ENCODE measurements around the gene WHAMM. TPM values are rescaled to one million over a fixed set of nuclear protein-coding genes. Genes with fewer than 3 reads are reported as not detected.

WHAMM gene
- total RNA-seq, 2 experiments from 2014 or later: 86.4 to 87.7 TPM

GRCh38 chr15:82823049-82823448, 13.6 kb downstream of the WHAMM start:
- Mint-ChIP-seq H3K27ac (no peak overlapping the region), H3K27me3 (no peaks in the 10 kb centered on the region), H3K4me1 (ENCODE audit: low read depth) (peaks cover 9% of the 10 kb centered on the region), H3K4me3 (no peak overlapping the region), H3K9me3 (no peaks in the 10 kb centered on the region), H3K36me3 (ENCODE audit: low read depth) (peaks cover 95% of the 10 kb centered on the region)
- intact Hi-C loops (cut with DNase I, micrococcal nuclease): no loop called here
- Histone ChIP-seq H3K27ac (ENCODE audit: low read depth in 1 of 2, low read length in 2 of 2) (no peak overlapping the region), H3K27me3 (ENCODE audit: control insufficient read depth in 1 of 2, insufficient read depth in 2 of 2, low read length in 2 of 2) (no peaks in the 10 kb centered on the region), H3K4me1 (ENCODE audit: insufficient read depth, low read length) (no peaks in the 10 kb centered on the region), H3K4me3 (ENCODE audit: low read length) (no peak overlapping the region), H3K36me3 (ENCODE audit: insufficient read depth, low read length) (peaks cover 81% of the 10 kb centered on the region), H3K9me3 (ENCODE audit: control insufficient read depth in 1 of 2, insufficient read depth in 1 of 2, low read length in 2 of 2) (peaks cover 0 to 3% of the 10 kb centered on the region in 2 experiments)
- TF ChIP-seq, protein P1, sequence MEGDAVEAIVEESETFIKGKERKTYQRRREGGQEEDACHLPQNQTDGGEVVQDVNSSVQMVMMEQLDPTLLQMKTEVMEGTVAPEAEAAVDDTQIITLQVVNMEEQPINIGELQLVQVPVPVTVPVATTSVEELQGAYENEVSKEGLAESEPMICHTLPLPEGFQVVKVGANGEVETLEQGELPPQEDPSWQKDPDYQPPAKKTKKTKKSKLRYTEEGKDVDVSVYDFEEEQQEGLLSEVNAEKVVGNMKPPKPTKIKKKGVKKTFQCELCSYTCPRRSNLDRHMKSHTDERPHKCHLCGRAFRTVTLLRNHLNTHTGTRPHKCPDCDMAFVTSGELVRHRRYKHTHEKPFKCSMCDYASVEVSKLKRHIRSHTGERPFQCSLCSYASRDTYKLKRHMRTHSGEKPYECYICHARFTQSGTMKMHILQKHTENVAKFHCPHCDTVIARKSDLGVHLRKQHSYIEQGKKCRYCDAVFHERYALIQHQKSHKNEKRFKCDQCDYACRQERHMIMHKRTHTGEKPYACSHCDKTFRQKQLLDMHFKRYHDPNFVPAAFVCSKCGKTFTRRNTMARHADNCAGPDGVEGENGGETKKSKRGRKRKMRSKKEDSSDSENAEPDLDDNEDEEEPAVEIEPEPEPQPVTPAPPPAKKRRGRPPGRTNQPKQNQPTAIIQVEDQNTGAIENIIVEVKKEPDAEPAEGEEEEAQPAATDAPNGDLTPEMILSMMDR (IDR thresholded peaks at IDR 0.05): no peak
- ChIA-PET POLR2A (interaction anchor here (3.6 kb wide), 1 partner anchor 11 kb away, joined by 19 read pairs; no protein-coding TSS in a partner anchor), CTCF (no interaction called here)
- DNase-seq: no peak
- ATAC-seq (ENCODE audit: poor library complexity): no peak

DNA sequence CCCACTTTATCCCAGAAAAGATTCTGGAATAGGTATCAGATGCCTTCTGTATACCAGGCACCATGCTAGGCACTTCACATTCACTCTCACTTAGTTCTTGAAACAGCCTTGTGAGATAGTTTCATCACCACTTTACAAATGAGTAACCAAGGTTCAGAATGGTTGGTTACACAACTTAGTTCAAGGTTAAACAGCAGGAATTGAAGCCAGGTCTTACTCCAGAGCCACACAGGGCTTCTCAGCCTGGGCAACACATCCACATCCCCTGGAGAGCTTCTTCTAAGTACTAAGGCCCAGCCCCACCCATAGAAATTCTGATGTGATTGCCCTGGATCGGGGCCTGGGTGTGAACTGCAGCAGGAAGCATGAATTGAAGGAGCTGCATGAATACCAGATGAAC, 18.6 kb downstream of the WHAMM start:
- Histone ChIP-seq H3K9me3 (ENCODE audit: control insufficient read depth in 1 of 2, insufficient read depth in 1 of 2, low read length in 2 of 2) (no peaks in the 10 kb centered on the region), H3K4me3 (ENCODE audit: low read length) (no peak overlapping the region), H3K27ac (ENCODE audit: low read depth in 1 of 2, low read length in 2 of 2) (no peak overlapping the region), H3K4me1 (ENCODE audit: insufficient read depth, low read length) (no peaks in the 10 kb centered on the region), H3K27me3 (ENCODE audit: control insufficient read depth in 1 of 2, insufficient read depth in 2 of 2, low read length in 2 of 2) (no peaks in the 10 kb centered on the region), H3K36me3 (ENCODE audit: insufficient read depth, low read length) (peaks cover 95% of the 10 kb centered on the region)
- POLR2A ChIA-PET: no interaction called here
- ATAC-seq (ENCODE audit: poor library complexity) (peak; percentile 13), DNase-seq (no peak)
- Mint-ChIP-seq H3K27ac (no peak overlapping the region), H3K27me3 (no peaks in the 10 kb centered on the region), H3K4me1 (ENCODE audit: low read depth) (peaks cover 7% of the 10 kb centered on the region), H3K9me3 (no peaks in the 10 kb centered on the region), H3K36me3 (ENCODE audit: low read depth) (peaks cover 98% of the 10 kb centered on the region), H3K4me3 (no peak overlapping the region)
- TF ChIP-seq, protein P1 (IDR thresholded peaks at IDR 0.05): no peak
- intact Hi-C loops (cut with DNase I, micrococcal nuclease): no loop called here
- CTCF ChIA-PET: no interaction called here

DNA sequence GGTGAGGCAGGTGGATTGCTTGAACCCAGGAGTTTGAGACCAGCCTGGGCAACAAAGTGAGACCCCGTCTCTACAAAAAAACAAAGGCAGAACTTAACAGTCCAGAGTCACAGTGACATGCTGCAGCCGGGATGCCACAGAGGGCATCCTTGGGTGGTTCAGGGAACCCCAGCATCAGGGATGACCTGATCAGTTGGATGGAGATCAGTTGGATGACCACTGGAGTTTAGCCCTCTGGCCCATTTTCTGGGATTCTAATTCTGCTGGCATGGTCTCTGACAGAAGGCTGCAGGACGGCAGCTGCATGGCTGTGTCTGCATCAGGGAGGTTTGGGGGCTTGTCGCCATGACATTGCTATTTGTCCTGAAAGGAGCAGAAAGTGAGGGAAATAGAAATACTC, 19.8 kb downstream of the WHAMM start:
- Mint-ChIP-seq H3K27ac (no peak overlapping the region), H3K36me3 (ENCODE audit: low read depth) (peaks cover 100% of the 10 kb centered on the region), H3K4me1 (ENCODE audit: low read depth) (peaks cover 7% of the 10 kb centered on the region), H3K27me3 (no peaks in the 10 kb centered on the region), H3K4me3 (no peak overlapping the region), H3K9me3 (no peaks in the 10 kb centered on the region)
- no peaks in the 10 kb centered on the region for H3K4me1 ChIP-seq (ENCODE audit: insufficient read depth, low read length)
- ChIA-PET POLR2A (no interaction called here), CTCF (no interaction called here)
- intact Hi-C loops (cut with DNase I, micrococcal nuclease): no loop called here
- H3K36me3 ChIP-seq (ENCODE audit: insufficient read depth, low read length): peaks cover 93% of the 10 kb centered on the region
- H3K9me3 ChIP-seq (ENCODE audit: control insufficient read depth in 1 of 2, insufficient read depth in 1 of 2, low read length in 2 of 2): no peaks in the 10 kb centered on the region
- ATAC-seq (ENCODE audit: poor library complexity) (no peak), DNase-seq (no peak)
- H3K27ac ChIP-seq (ENCODE audit: low read depth in 1 of 2, low read length in 2 of 2): no peak overlapping the region
- H3K4me3 ChIP-seq (ENCODE audit: low read length): no peak overlapping the region
- no peaks in the 10 kb centered on the region for H3K27me3 ChIP-seq (ENCODE audit: control insufficient read depth in 1 of 2, insufficient read depth in 2 of 2, low read length in 2 of 2)
- TF ChIP-seq, protein P1 (IDR thresholded peaks at IDR 0.05): no peak

Data from CD4-positive, alpha-beta T cell (primary cell).